ENCODE results near the gene LRRC26.

- TF ChIP-seq BHLHE40 (IDR thresholded peaks at IDR 0.05; ENCODE audit: low read depth, low read length) (no peak), ZSCAN20 (CRISPR knock-in tag; IDR thresholded peaks at IDR 0.05) (no peak), POLR2A (IDR thresholded peaks at IDR 0.05; ENCODE audit: low read length) (no peak), ESRRA (IDR thresholded peaks at IDR 0.05; ENCODE audit: borderline replicate concordance, low read length) (no peak), USF2 (IDR thresholded peaks at IDR 0.05) (no peak), JUN (IDR thresholded peaks at IDR 0.05) (no peak), NFE2L2 (conservative IDR thresholded peaks at IDR 0.05; ENCODE audit: low read length) (no peak)
- TF ChIP-seq, protein P1, sequence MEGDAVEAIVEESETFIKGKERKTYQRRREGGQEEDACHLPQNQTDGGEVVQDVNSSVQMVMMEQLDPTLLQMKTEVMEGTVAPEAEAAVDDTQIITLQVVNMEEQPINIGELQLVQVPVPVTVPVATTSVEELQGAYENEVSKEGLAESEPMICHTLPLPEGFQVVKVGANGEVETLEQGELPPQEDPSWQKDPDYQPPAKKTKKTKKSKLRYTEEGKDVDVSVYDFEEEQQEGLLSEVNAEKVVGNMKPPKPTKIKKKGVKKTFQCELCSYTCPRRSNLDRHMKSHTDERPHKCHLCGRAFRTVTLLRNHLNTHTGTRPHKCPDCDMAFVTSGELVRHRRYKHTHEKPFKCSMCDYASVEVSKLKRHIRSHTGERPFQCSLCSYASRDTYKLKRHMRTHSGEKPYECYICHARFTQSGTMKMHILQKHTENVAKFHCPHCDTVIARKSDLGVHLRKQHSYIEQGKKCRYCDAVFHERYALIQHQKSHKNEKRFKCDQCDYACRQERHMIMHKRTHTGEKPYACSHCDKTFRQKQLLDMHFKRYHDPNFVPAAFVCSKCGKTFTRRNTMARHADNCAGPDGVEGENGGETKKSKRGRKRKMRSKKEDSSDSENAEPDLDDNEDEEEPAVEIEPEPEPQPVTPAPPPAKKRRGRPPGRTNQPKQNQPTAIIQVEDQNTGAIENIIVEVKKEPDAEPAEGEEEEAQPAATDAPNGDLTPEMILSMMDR (IDR thresholded peaks at IDR 0.05): no peak
Observed at GRCh38 chr9:137138058-137138721, 31.7 kb downstream of the LRRC26 start.

All from A549 (cell line).